Breast epithelium (tissue), 4 donors: ENCODE data around the gene SYNPO2. TPM values are rescaled to one million over a fixed set of nuclear protein-coding genes. Genes with fewer than 3 reads are reported as not detected.
A peak's percentile ranks its signal among the peaks of the same experiment; 100 is the strongest.

Source experiments
- DNase-seq, 2 donors: peaks; one replicate each; pipeline ENCODE4 v3.0.0-alpha.2; 2019; ENCODE audit warnings: low spot score in 2 of 2
- H3K27ac ChIP-seq, 2 donors: fragments of 200-600 bp; sonication (generic) in 1 of 2; one replicate each; pipeline ENCODE4 v1.5.1; 2016 to 2019; ENCODE audit warnings: mild to moderate bottlenecking in 1 of 2
- H3K27me3 ChIP-seq, 2 donors: fragments of 200-600 bp; sonication (generic) in 1 of 2; one replicate each; pipeline versions ENCODE4 v1.5.1 to v1.6.0; 2017 to 2019; ENCODE audit warnings: control low read depth in 1 of 2, mild to moderate bottlenecking in 1 of 2
- H3K36me3 ChIP-seq: fragments of 200-600 bp; one replicate; pipeline ENCODE4 v1.5.1; 2019
- H3K4me1 ChIP-seq, 2 donors: fragments of 200-600 bp; sonication (generic); one replicate each; pipeline ENCODE4 v1.5.1; 2016 to 2019; ENCODE audit warnings: control low read depth in 1 of 2
- H3K4me3 ChIP-seq, 3 donors: fragments of 200-600 bp; sonication (generic); 1 replicate in 2 of 3; 2 replicates in 1 of 3; pipeline ENCODE4 v1.5.1; 2016 to 2019; ENCODE audit warnings: mild to moderate bottlenecking in 3 of 3, moderate library complexity in 2 of 3
- H3K9me3 ChIP-seq, 2 donors: fragments of 200-600 bp; sonication (generic) in 1 of 2; one replicate each; pipeline ENCODE4 v1.5.1; 2016 to 2019; ENCODE audit warnings: control low read depth in 1 of 2
- POLR2A ChIP-seq: fragments of 450-650 bp; IDR thresholded peaks from one replicate; pipeline ENCODE4 v1.6.1; 2016; ENCODE audit warnings: antibody characterized with exemption, mild to moderate bottlenecking, moderate library complexity
- POLR2AphosphoS5 ChIP-seq, 3 donors: sonication (generic); formaldehyde crosslinking; IDR thresholded peaks; one replicate each; pipeline ENCODE4 v1.6.1; 2017; ENCODE audit warnings: antibody characterized with exemption in 3 of 3
- intact Hi-C: fragments of 100-400 bp; cut with DNase I; formaldehyde crosslinking; loops from one replicate; pipeline ENCODE4 v1.15.1; 2023; ENCODE audit warnings: low total_unique reads
- total RNA-seq, 3 donors: library from RNA; depleted of rRNA; stranded (reverse); fragments of >200 nt; gene quantifications; one replicate each; pipeline ENCODE4 v1.1.0, GENCODE V29; 2016
- TF ChIP-seq, protein P1 (sequence below), 3 donors: fragments of 450-650 bp; IDR thresholded peaks; one replicate each; pipeline ENCODE4 v1.5.1; 2016 to 2017; ENCODE audit warnings: antibody characterized with exemption in 3 of 3, mild to moderate bottlenecking in 3 of 3, moderate library complexity in 3 of 3

The SYNPO2 gene
- total RNA-seq, 3 donors from 2014 or later = 30.2 to 90.1 (median 52.7) TPM

DNA sequence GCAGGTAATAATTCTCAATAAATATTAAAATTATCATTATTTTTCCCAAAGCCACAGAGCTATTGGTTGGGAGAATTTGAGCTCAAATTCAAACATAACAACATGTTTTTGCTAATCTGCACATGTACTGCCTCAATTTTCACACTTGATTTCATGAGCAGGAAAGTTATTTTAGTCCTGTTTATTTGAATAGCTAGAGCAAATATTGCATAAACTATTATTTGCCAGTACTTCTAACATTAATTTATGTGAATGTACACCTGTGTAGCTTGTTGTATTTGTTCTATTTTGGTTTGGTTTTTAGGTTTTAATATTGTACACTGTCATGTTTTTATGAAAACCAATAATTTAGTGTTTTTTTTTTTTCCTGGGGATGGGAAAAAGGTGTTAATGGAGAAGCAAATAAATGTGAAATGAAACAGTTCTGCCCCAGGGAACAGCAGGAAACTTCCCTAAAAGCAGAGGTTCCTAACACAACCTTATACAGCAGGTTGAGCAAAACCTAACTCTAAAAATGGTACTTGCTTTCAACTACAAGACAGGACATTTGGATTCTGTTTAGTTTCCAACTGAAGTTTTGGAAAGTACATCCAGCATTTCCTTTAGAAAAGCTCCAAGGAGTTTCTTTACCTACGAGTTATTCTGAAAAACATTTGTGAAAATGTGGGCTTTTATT, 99.4 kb downstream of the SYNPO2 start:
- Histone ChIP-seq H3K4me3 (no peak overlapping the region), H3K36me3 (no peaks in the 10 kb centered on the region), H3K27me3 (no peaks in the 10 kb centered on the region), H3K4me1 (peaks cover 0 to 14% of the 10 kb centered on the region in 2 donors), H3K9me3 (no peaks in the 10 kb centered on the region), H3K27ac (peak overlapping the region; percentile 76 to 90)
- intact Hi-C loops = no loop called here
- DNase-seq = no peak
- TF ChIP-seq POLR2A (no peak), POLR2AphosphoS5 (IDR thresholded peaks at IDR 0.05) (no peak)
- TF ChIP-seq, protein P1, sequence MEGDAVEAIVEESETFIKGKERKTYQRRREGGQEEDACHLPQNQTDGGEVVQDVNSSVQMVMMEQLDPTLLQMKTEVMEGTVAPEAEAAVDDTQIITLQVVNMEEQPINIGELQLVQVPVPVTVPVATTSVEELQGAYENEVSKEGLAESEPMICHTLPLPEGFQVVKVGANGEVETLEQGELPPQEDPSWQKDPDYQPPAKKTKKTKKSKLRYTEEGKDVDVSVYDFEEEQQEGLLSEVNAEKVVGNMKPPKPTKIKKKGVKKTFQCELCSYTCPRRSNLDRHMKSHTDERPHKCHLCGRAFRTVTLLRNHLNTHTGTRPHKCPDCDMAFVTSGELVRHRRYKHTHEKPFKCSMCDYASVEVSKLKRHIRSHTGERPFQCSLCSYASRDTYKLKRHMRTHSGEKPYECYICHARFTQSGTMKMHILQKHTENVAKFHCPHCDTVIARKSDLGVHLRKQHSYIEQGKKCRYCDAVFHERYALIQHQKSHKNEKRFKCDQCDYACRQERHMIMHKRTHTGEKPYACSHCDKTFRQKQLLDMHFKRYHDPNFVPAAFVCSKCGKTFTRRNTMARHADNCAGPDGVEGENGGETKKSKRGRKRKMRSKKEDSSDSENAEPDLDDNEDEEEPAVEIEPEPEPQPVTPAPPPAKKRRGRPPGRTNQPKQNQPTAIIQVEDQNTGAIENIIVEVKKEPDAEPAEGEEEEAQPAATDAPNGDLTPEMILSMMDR (IDR thresholded peaks at IDR 0.05) = no peak

DNA sequence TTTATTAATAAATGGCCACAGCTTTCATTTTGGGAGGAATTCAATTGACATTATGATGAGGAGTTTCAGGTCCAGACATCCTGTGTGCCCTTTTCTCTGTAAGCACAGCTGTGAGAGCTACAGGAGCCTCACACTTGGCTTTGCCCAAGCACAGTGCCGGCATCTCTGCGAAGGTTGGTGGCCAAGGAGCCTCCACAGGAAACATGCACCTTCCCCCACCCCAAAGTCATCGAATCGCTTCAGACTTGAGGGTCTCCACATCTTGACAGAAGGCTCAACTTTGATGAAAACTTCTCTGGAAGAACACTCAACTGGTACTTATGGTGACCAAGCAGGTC, 100.0 kb downstream of the SYNPO2 start:
- Histone ChIP-seq H3K9me3 (no peaks in the 10 kb centered on the region), H3K27ac (peak overlapping the region; percentile 76 to 90), H3K4me3 (no peak overlapping the region), H3K36me3 (no peaks in the 10 kb centered on the region), H3K27me3 (no peaks in the 10 kb centered on the region), H3K4me1 (peaks cover 0 to 14% of the 10 kb centered on the region in 2 donors)
- no peak for TF ChIP-seq POLR2A
- TF ChIP-seq, protein P1 (IDR thresholded peaks at IDR 0.05) = no peak
- intact Hi-C loops = no loop called here
- DNase-seq = no peak

DNA sequence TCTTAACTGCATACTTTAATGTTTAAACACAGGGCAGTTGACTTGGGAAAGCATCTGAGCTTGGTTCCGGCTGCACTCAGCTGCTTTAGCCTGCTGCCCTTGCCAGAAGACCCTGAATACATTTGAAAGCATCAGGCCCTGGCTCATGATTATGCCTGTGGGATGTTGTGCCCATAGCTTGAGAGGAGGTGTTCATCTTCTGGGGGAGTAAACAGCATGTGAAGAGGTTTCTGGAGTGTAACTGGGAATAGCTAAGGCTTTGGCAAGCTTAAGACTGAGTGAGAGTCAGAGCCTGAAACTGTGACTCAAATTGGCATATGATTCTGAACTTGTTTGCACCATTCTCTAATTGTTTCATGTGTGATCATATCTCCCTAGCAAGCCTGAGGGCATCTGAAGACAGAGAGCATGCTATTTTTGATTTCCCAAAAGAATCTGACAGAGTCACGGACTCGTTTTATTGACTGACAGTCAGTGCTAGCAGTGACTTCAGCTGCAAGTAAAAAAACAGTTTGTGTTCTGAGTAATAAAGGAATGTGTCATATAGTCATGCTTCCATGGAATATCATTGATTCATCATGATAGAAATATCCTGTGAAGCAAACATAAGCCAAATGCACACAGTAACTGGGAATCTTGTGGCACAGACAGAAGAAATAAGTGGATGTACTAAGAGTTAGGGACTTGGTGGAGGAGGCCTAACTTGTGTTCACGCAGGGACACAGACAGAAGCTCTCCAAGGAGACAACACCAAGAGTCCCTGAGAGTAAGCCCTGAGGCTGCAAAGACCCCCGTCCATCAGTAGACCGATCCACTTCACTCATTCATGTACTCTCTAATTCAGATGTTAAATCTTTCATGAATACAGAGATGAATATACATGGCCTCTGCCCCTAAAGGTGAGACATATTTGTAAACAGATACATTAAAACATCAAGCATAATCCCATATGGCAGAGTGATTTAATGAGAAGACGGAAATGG, 100.7 kb downstream of the SYNPO2 start:
- intact Hi-C loops = no loop called here
- no peak for DNase-seq
- TF ChIP-seq POLR2AphosphoS5 (IDR thresholded peaks at IDR 0.05) (no peak), POLR2A (no peak)
- TF ChIP-seq, protein P1 (IDR thresholded peaks at IDR 0.05) = no peak
- Histone ChIP-seq H3K36me3 (no peaks in the 10 kb centered on the region), H3K27me3 (no peaks in the 10 kb centered on the region), H3K4me3 (no peak overlapping the region), H3K4me1 (peaks cover 0 to 14% of the 10 kb centered on the region in 2 donors), H3K27ac (peak overlapping the region; percentile 76 to 90), H3K9me3 (no peaks in the 10 kb centered on the region)

DNA sequence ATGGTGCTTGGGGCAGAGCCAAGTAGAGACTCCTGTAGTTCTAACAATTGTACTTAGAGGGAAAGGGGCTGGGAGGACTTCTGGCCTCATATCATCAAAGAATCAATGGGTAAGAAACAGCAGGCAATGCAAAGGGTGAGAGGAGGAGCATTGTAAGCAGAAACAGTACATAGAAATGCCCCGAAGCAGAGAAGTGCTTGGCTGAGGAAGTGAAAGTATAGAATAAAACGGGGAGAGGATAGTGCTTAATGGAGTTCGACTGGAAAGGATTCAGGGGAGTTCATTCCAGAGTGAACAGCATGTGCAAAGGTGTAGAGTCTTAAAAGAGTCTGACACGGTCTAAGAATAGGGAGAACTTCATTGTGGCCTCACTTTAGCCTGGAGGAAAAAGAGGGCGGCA, 103.0 kb downstream of the SYNPO2 start:
- Histone ChIP-seq H3K4me1 (peaks cover 0 to 14% of the 10 kb centered on the region in 2 donors), H3K4me3 (peak overlapping the region in 1 of 3 donors; percentile 3)

More for the DNA sequence above, 103.0 kb downstream of the SYNPO2 start:
- intact Hi-C loops = no loop called here
- Histone ChIP-seq H3K27me3 (no peaks in the 10 kb centered on the region), H3K9me3 (no peaks in the 10 kb centered on the region), H3K27ac (no peak overlapping the region), H3K36me3 (no peaks in the 10 kb centered on the region)
- no peak for DNase-seq
- TF ChIP-seq POLR2AphosphoS5 (IDR thresholded peaks at IDR 0.05) = no peak
- TF ChIP-seq, protein P1 (IDR thresholded peaks at IDR 0.05) = no peak
- no peak for TF ChIP-seq POLR2A
